Measurements from ENCODE around the gene GNG4. TPM values are rescaled to one million over a fixed set of nuclear protein-coding genes. Genes with fewer than 3 reads are reported as not detected.
A peak's percentile ranks its signal among the peaks of the same experiment; 100 is the strongest.

GNG4 gene
- total and polyA plus RNA-seq, 10 of the 15 experiments (the other 5 are each of a cell fraction or from before 2014, with no cell fraction given): 0.03 to 0.15 (median 0.15) TPM; not detected in 7

GRCh38 chr1:235637756-235638534 is 11.6 kb downstream of the GNG4 start (continued):
- TF ChIP-seq ZBTB33 (IDR thresholded peaks at IDR 0.05): no peak
- TF ChIP-seq EED (IDR thresholded peaks at IDR 0.05; ENCODE audit: low read depth): no peak

GRCh38 chr1:235635938-235636662 is 13.5 kb downstream of the GNG4 start:
- Histone ChIP-seq H3K9me3 (replicated peaks; ENCODE audit: control insufficient read depth, insufficient read depth, low read length) (no peaks in the 10 kb centered on the region), H4K20me1 (ENCODE audit: control insufficient read depth, insufficient read depth) (no peaks in the 10 kb centered on the region), H3K36me3 (ENCODE audit: control insufficient read depth in 2 of 2, insufficient read depth in 2 of 2, low read length in 1 of 2) (no peaks in the 10 kb centered on the region), H2AFZ (ENCODE audit: control insufficient read depth, low read depth, low read length) (no peak overlapping the region), H3K79me2 (ENCODE audit: control insufficient read depth, insufficient read depth, low read length) (no peaks in the 10 kb centered on the region), H3K9ac (ENCODE audit: control insufficient read depth, insufficient read depth, low read length) (no peak overlapping the region), H3K27me3 (replicated peaks in 1 of 2; ENCODE audit: control insufficient read depth in 2 of 2, insufficient read depth in 2 of 2, low read length in 1 of 2) (no peaks in the 10 kb centered on the region; a peak in 1 of 4 replicates), H3K4me1 (ENCODE audit: control insufficient read depth, insufficient read depth, low read length) (peaks cover 9% of the 10 kb centered on the region), H3K27ac (ENCODE audit: control insufficient read depth, insufficient read depth) (no peak overlapping the region), H3K4me2 (ENCODE audit: control insufficient read depth, insufficient read depth) (no peak overlapping the region), H3K4me3 (no peak overlapping the region)
- ATAC-seq: peak; percentile 57
- 35% methylated on average over 12 of the region's 12 CpGs for WGBS (ENCODE audit: insufficient coverage, insufficient replicate concordance, low lambda C conversion rate, missing lambda C conversion rate)
- no peak for FAIRE-seq
- DNase-seq (ENCODE audit: low read depth, low spot score): no peak
- SMC1A ChIA-PET (ENCODE audit: uncharacterized antibody, unreplicated experiment): no interaction called here
- in situ Hi-C loops (cut with MboI): no loop called here
- BruUV-seq (replicated peaks): no TSS peak
- CTCF ChIA-PET: no interaction called here
- intact Hi-C loops (cut with micrococcal nuclease; ENCODE audit: unreplicated experiment): no loop called here
- POLR2A ChIA-PET: no interaction called here
- no peak for TF ChIP-seq IRF3 (IDR thresholded peaks at IDR 0.05)
- TF ChIP-seq CTCF (IDR thresholded peaks at IDR 0.05 in 2 of 3, conservative IDR thresholded peaks at IDR 0.05 in 1 of 3; ENCODE audit: control insufficient read depth in 2 of 3, extremely low read depth in 1 of 3, insufficient read depth in 1 of 3, low read depth in 3 of 3, low read length in 3 of 3): 0 out of 6 replicates have a peak, but pooled peaks of 1 of the 3 experiments have one; percentile 4
- RAD21 ChIA-PET (ENCODE audit: unreplicated experiment): no interaction called here
